Mesenchymal stem cell (in vitro differentiated cells and primary cell): ENCODE data around the gene CROCC2.

Experiments used
- DNase-seq: peaks from one replicate; pipeline ENCODE4 v3.0.0-alpha.2; 2013
- H2AFZ ChIP-seq: one replicate; pipeline ENCODE4 v1.6.1; 2013; ENCODE audit warnings: low read depth, mild to moderate bottlenecking, control low read depth, inconsistent platforms, low read length, moderate library complexity
- H2AK5ac ChIP-seq: 2 replicates; pipeline ENCODE4 v1.6.1; 2013; ENCODE audit warnings: low read length, moderate library complexity, mild to moderate bottlenecking, inconsistent platforms; ENCODE audit not compliant: severe bottlenecking
- H2BK120ac ChIP-seq: one replicate; pipeline ENCODE4 v1.6.1; 2013; ENCODE audit warnings: low read depth, mild to moderate bottlenecking, inconsistent platforms, low read length, moderate library complexity
- H2BK12ac ChIP-seq, 2 experiments: one replicate each; pipeline ENCODE4 v1.6.1; 2013; ENCODE audit warnings: inconsistent platforms in 2 of 2, low read length in 2 of 2, mild to moderate bottlenecking in 2 of 2, moderate library complexity in 2 of 2, control low read depth in 1 of 2
- H2BK15ac ChIP-seq: one replicate; pipeline ENCODE4 v1.6.1; 2013; ENCODE audit warnings: mild to moderate bottlenecking, low read depth, inconsistent platforms; ENCODE audit not compliant: poor library complexity, severe bottlenecking
- H2BK5ac ChIP-seq: 2 replicates; pipeline ENCODE4 v1.6.1; 2013; ENCODE audit warnings: low read depth, mild to moderate bottlenecking, low read length, control low read depth, inconsistent platforms; ENCODE audit not compliant: poor library complexity, severe bottlenecking
- H3K14ac ChIP-seq, 2 experiments: one replicate each; pipeline ENCODE4 v1.6.1; 2013; ENCODE audit warnings: inconsistent platforms in 2 of 2, low read length in 2 of 2, control low read depth in 1 of 2, mild to moderate bottlenecking in 1 of 2, moderate library complexity in 1 of 2
- H3K18ac ChIP-seq, 2 experiments: one replicate each; pipeline ENCODE4 v1.6.1; 2013; ENCODE audit warnings: inconsistent platforms in 2 of 2, low read length in 2 of 2, control low read depth in 1 of 2, low read depth in 1 of 2, mild to moderate bottlenecking in 1 of 2
- H3K23ac ChIP-seq, 2 experiments: one replicate each; pipeline ENCODE4 v1.6.1; 2013; ENCODE audit warnings: inconsistent platforms in 2 of 2, low read length in 2 of 2, mild to moderate bottlenecking in 2 of 2, moderate library complexity in 2 of 2, control low read depth in 1 of 2
- H3K27ac ChIP-seq: 2 replicates; pipeline ENCODE4 v1.5.1; 2013; ENCODE audit warnings: mild to moderate bottlenecking, moderate library complexity, low read length, control low read depth, inconsistent platforms; ENCODE audit not compliant: poor library complexity, severe bottlenecking
- H3K27me3 ChIP-seq, 2 experiments: 2 replicates each; pipeline versions ENCODE4 v1.6.1 to v1.7.0; 2013; ENCODE audit warnings: low read length in 2 of 2, mild to moderate bottlenecking in 2 of 2, moderate library complexity in 2 of 2, control low read depth in 1 of 2, inconsistent platforms in 1 of 2; ENCODE audit not compliant: control insufficient read depth in 1 of 2, insufficient read depth in 1 of 2
- H3K36me3 ChIP-seq, 2 experiments: 2 replicates each; pipeline versions ENCODE4 v1.6.1 to v1.7.0; 2013; ENCODE audit warnings: low read length in 2 of 2, control low read depth in 1 of 2, inconsistent platforms in 1 of 2, low read depth in 1 of 2, mild to moderate bottlenecking in 1 of 2; ENCODE audit not compliant: insufficient read depth in 2 of 2, control insufficient read depth in 1 of 2
- H3K4ac ChIP-seq, 2 experiments: one replicate each; pipeline ENCODE4 v1.6.1; 2013; ENCODE audit warnings: inconsistent platforms in 2 of 2, low read length in 2 of 2, mild to moderate bottlenecking in 2 of 2, moderate library complexity in 2 of 2, control low read depth in 1 of 2, low read depth in 1 of 2
- H3K4me1 ChIP-seq: 2 replicates; pipeline ENCODE4 v1.6.1; 2013; ENCODE audit warnings: low read depth, low read length, control low read depth; ENCODE audit not compliant: control insufficient read depth, insufficient read depth
- H3K4me2 ChIP-seq: 2 replicates; pipeline ENCODE4 v1.6.1; 2013; ENCODE audit warnings: low read length, mild to moderate bottlenecking, inconsistent platforms; ENCODE audit not compliant: poor library complexity, severe bottlenecking
- H3K4me3 ChIP-seq, 2 experiments: 2 replicates each; pipeline versions ENCODE4 v1.5.1 to v1.7.0; 2013; ENCODE audit warnings: low read length in 2 of 2, mild to moderate bottlenecking in 2 of 2, control low read depth in 1 of 2, low read depth in 1 of 2; ENCODE audit not compliant: insufficient read depth in 1 of 2
- H3K79me1 ChIP-seq: replicated peaks from 2 replicates; pipeline ENCODE4 v1.6.1; 2013; ENCODE audit warnings: mild to moderate bottlenecking, control low read depth, low read length, inconsistent platforms; ENCODE audit not compliant: poor library complexity, severe bottlenecking
- H3K9ac ChIP-seq: 2 replicates; pipeline ENCODE4 v1.7.0; 2013; ENCODE audit warnings: mild to moderate bottlenecking, low read length, moderate library complexity
- H3K9me3 ChIP-seq: 2 replicates; pipeline ENCODE4 v1.7.0; 2013; ENCODE audit warnings: mild to moderate bottlenecking, low read length; ENCODE audit not compliant: control insufficient read depth
- H4K8ac ChIP-seq: one replicate; pipeline ENCODE4 v1.6.1; 2013; ENCODE audit warnings: inconsistent platforms, mild to moderate bottlenecking, low read length, moderate library complexity
- H4K91ac ChIP-seq: one replicate; pipeline ENCODE4 v1.6.1; 2013; ENCODE audit warnings: mild to moderate bottlenecking, low read length, inconsistent platforms
- WGBS: methylation state at CpG from one replicate; pipeline ENCODE4 v1.1.7; 2013; ENCODE audit warnings: mixed read lengths; 5-methylcytosine and 5-hydroxymethylcytosine counted together

The CROCC2 gene

GRCh38 chr2:240892925-240893324 lies 13.2 kb upstream of the CROCC2 start:
- Histone ChIP-seq H3K23ac (no peak overlapping the region), H3K4me3 (no peak overlapping the region), H3K27me3 (peaks cover 0 to 13% of the 10 kb centered on the region in 2 experiments), H3K9ac (no peak overlapping the region), H3K36me3 (no peaks in the 10 kb centered on the region), H3K9me3 (no peaks in the 10 kb centered on the region), H4K8ac (no peak overlapping the region), H4K91ac (no peak overlapping the region), H2BK5ac (no peak overlapping the region), H3K27ac (no peak overlapping the region), H2BK120ac (no peak overlapping the region), H2AFZ (no peak overlapping the region), H3K18ac (no peak overlapping the region), H3K14ac (no peak overlapping the region), H3K79me1 (no peaks in the 10 kb centered on the region), H3K4me2 (no peak overlapping the region), H3K4ac (no peak overlapping the region), H2BK15ac (no peak overlapping the region), H2BK12ac (no peak overlapping the region), H2AK5ac (no peak overlapping the region), H3K4me1 (peaks cover 17% of the 10 kb centered on the region)
- WGBS, result 78% methylated on average over 12 of the region's 12 CpGs
- DNase-seq, result no peak

GRCh38 chr2:240893363-240893844 lies 12.7 kb upstream of the CROCC2 start:
- DNase-seq, result no peak
- Histone ChIP-seq H3K36me3 (no peaks in the 10 kb centered on the region), H2AK5ac (no peak overlapping the region), H3K18ac (no peak overlapping the region), H2BK12ac (no peak overlapping the region), H2BK15ac (no peak overlapping the region), H3K14ac (no peak overlapping the region), H2AFZ (no peak overlapping the region), H3K23ac (no peak overlapping the region), H3K4ac (no peak overlapping the region), H3K79me1 (no peaks in the 10 kb centered on the region), H4K8ac (no peak overlapping the region), H3K9ac (no peak overlapping the region), H3K4me2 (no peak overlapping the region), H4K91ac (no peak overlapping the region), H3K27me3 (peaks cover 0 to 13% of the 10 kb centered on the region in 2 experiments), H3K27ac (no peak overlapping the region), H2BK120ac (no peak overlapping the region), H3K4me3 (no peak overlapping the region), H3K4me1 (peaks cover 17% of the 10 kb centered on the region), H3K9me3 (no peaks in the 10 kb centered on the region), H2BK5ac (no peak overlapping the region)
- 68% methylated on average over 17 of the region's 17 CpGs for WGBS

- Histone ChIP-seq H3K4me1 (peaks cover 17% of the 10 kb centered on the region), H3K14ac (no peak overlapping the region), H3K4me2 (no peak overlapping the region), H3K18ac (no peak overlapping the region), H2BK12ac (no peak overlapping the region), H3K36me3 (no peaks in the 10 kb centered on the region), H3K4me3 (no peak overlapping the region), H2BK5ac (no peak overlapping the region), H4K8ac (no peak overlapping the region), H3K4ac (no peak overlapping the region), H2BK120ac (no peak overlapping the region), H3K27ac (no peak overlapping the region), H3K79me1 (no peaks in the 10 kb centered on the region), H3K27me3 (peaks cover 0 to 13% of the 10 kb centered on the region in 2 experiments), H3K9me3 (no peaks in the 10 kb centered on the region), H3K9ac (no peak overlapping the region), H2AFZ (no peak overlapping the region), H3K23ac (no peak overlapping the region), H4K91ac (no peak overlapping the region), H2AK5ac (no peak overlapping the region), H2BK15ac (no peak overlapping the region)
- 91% methylated on average over 9 of the region's 9 CpGs for WGBS
- DNase-seq, result no peak
Measured at GRCh38 chr2:240894006-240894405, 12.1 kb upstream of the CROCC2 start.

DNA sequence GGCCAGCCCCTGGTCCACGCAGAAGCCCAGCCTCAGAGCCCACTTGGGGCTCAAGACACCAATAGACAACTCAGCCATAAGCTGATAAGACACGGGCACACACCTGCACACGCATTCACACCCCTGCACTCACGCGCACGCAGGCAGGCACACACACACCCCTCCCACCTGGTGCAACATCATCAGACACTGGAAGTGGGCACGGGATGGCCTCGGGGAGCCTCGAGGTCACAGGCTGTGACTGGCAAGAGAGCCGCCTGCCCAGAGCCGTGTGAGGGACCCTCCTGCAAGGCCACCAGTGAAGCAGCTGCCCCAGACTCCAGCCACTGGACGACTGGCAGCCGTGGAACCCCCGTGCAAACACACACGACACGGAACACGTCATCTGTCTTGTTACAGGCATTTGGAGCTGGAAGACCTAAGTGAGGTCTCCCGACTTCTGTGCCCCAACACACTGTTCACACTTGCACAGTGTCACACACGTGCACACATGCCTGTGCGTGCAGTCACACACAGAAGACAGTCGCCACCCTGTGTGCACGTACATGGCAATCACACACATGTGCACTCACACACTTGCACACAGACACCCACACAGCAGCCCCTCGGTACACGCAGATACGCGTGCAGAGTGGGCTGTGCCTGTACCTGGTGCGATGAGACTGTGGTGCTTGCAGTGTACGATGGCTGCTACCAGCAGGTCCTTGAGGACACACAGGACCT lies 11.1 kb upstream of the CROCC2 start:
- H3K23ac ChIP-seq, result no peak overlapping the region
- no peak for DNase-seq
- no peaks in the 10 kb centered on the region for H3K79me1 ChIP-seq
- no peak overlapping the region for H2BK5ac ChIP-seq
- H3K27ac ChIP-seq, result no peak overlapping the region
- peaks cover 17% of the 10 kb centered on the region for H3K4me1 ChIP-seq
- H2BK15ac ChIP-seq, result no peak overlapping the region
- no peaks in the 10 kb centered on the region for H3K36me3 ChIP-seq
- no peak overlapping the region for H3K4ac ChIP-seq
- H3K9me3 ChIP-seq, result no peaks in the 10 kb centered on the region
- H2AK5ac ChIP-seq, result no peak overlapping the region
- H3K18ac ChIP-seq, result no peak overlapping the region
- no peak overlapping the region for H3K14ac ChIP-seq
- H3K9ac ChIP-seq, result no peak overlapping the region
- H3K4me3 ChIP-seq, result no peak overlapping the region
- H3K4me2 ChIP-seq, result no peak overlapping the region
- H2AFZ ChIP-seq, result no peak overlapping the region
- H4K91ac ChIP-seq, result no peak overlapping the region
- peaks cover 0 to 13% of the 10 kb centered on the region in 2 experiments for H3K27me3 ChIP-seq
- no peak overlapping the region for H2BK120ac ChIP-seq
- WGBS, result 88% methylated on average over 28 of the region's 28 CpGs
- no peak overlapping the region for H4K8ac ChIP-seq
- no peak overlapping the region for H2BK12ac ChIP-seq
